ENCODE measurements around the gene PAFAH1B1.

PAFAH1B1 gene

GRCh38 chr17:2593821-2594721 is 617 bp downstream of the PAFAH1B1 start:
- H3K36me3 ChIP-seq = peaks cover 7% of the 10 kb centered on the region; the same call in 1 of the 2 replicates
- no peaks in the 10 kb centered on the region for H3K9me3 ChIP-seq
- peak overlapping the region; percentile 97 for H3K27ac ChIP-seq
- peaks cover 39% of the 10 kb centered on the region for H3K4me1 ChIP-seq
- peak overlapping the region; percentile 93 for H3K4me2 ChIP-seq
- H4K20me1 ChIP-seq = peaks cover 50% of the 10 kb centered on the region
- H3K27me3 ChIP-seq = no peaks in the 10 kb centered on the region
- H3K4me3 ChIP-seq = peak overlapping the region; percentile 97
- peak overlapping the region; percentile 99 for H3K9ac ChIP-seq
- TF ChIP-seq Cebpa-rat (IDR thresholded peaks at IDR 0.05) = no peak

GRCh38 chr17:2594722-2595599 is 1.5 kb downstream of the PAFAH1B1 start:
- Histone ChIP-seq H3K4me3 (peak overlapping the region; percentile 97), H3K36me3 (peaks cover 7% of the 10 kb centered on the region; the same call in 1 of the 2 replicates), H3K4me2 (peak overlapping the region; percentile 93), H3K4me1 (peaks cover 39% of the 10 kb centered on the region), H4K20me1 (peaks cover 59% of the 10 kb centered on the region), H3K9me3 (no peaks in the 10 kb centered on the region), H3K27ac (peak overlapping the region; percentile 97), H3K9ac (peak overlapping the region; percentile 99), H3K27me3 (no peaks in the 10 kb centered on the region)
- no peak for TF ChIP-seq Cebpa-rat (IDR thresholded peaks at IDR 0.05)

- no peak for TF ChIP-seq Cebpa-rat (IDR thresholded peaks at IDR 0.05)
- H4K20me1 ChIP-seq = peaks cover 67% of the 10 kb centered on the region
- H3K27ac ChIP-seq = 0 out of 2 replicates have a peak overlapping the region, but pooled peaks have one; percentile 97
- peak overlapping the region; percentile 97 for H3K4me3 ChIP-seq
- peaks cover 8% of the 10 kb centered on the region; the same call in 1 of the 2 replicates for H3K36me3 ChIP-seq
- H3K4me1 ChIP-seq = peaks cover 39% of the 10 kb centered on the region
- H3K4me2 ChIP-seq = peak overlapping the region; percentile 93
- no peaks in the 10 kb centered on the region for H3K9me3 ChIP-seq
- no peaks in the 10 kb centered on the region for H3K27me3 ChIP-seq
- H3K9ac ChIP-seq = peak overlapping the region; percentile 99
Measured at GRCh38 chr17:2595716-2596115, 2.3 kb downstream of the PAFAH1B1 start.

- TF ChIP-seq Cebpa-rat (IDR thresholded peaks at IDR 0.05) = no peak
- H3K36me3 ChIP-seq = peaks cover 30% of the 10 kb centered on the region
- no peak overlapping the region for H3K9ac ChIP-seq
- H3K4me2 ChIP-seq = peak overlapping the region; percentile 9; the same call in 1 of the 2 replicates
- no peak overlapping the region for H3K27ac ChIP-seq
- peaks cover 91% of the 10 kb centered on the region for H4K20me1 ChIP-seq
- H3K27me3 ChIP-seq = no peaks in the 10 kb centered on the region
- no peaks in the 10 kb centered on the region for H3K9me3 ChIP-seq
- peaks cover 28% of the 10 kb centered on the region for H3K4me1 ChIP-seq
- no peak overlapping the region for H3K4me3 ChIP-seq
Measured at GRCh38 chr17:2598166-2598565, 4.7 kb downstream of the PAFAH1B1 start.

- Histone ChIP-seq H3K4me2 (no peak overlapping the region), H4K20me1 (peaks cover 100% of the 10 kb centered on the region)
Measured at GRCh38 chr17:2602597-2603017, 9.2 kb downstream of the PAFAH1B1 start.

GRCh38 chr17:2608350-2608913 is 15.0 kb downstream of the PAFAH1B1 start:
- Histone ChIP-seq H4K20me1 (peaks cover 100% of the 10 kb centered on the region), H3K9ac (no peak overlapping the region), H3K4me3 (no peak overlapping the region), H3K27ac (no peak overlapping the region), H3K36me3 (peaks cover 73% of the 10 kb centered on the region), H3K9me3 (no peaks in the 10 kb centered on the region), H3K4me2 (peak overlapping the region; percentile 18; the same call in 1 of the 2 replicates), H3K4me1 (peaks cover 13% of the 10 kb centered on the region; the same call in 1 of the 2 replicates), H3K27me3 (no peaks in the 10 kb centered on the region)
- TF ChIP-seq Cebpa-rat (IDR thresholded peaks at IDR 0.05) = no peak

More at GRCh38 chr17:2602597-2603017, 9.2 kb downstream of the PAFAH1B1 start:
- no peak overlapping the region for H3K4me3 ChIP-seq
- TF ChIP-seq Cebpa-rat (IDR thresholded peaks at IDR 0.05) = no peak
- H3K27ac ChIP-seq = no peak overlapping the region
- H3K9ac ChIP-seq = no peak overlapping the region
- H3K36me3 ChIP-seq = peaks cover 68% of the 10 kb centered on the region
- no peaks in the 10 kb centered on the region for H3K27me3 ChIP-seq
- H3K4me1 ChIP-seq = peaks cover 11% of the 10 kb centered on the region
- H3K9me3 ChIP-seq = no peaks in the 10 kb centered on the region

- H3K9ac ChIP-seq = no peak overlapping the region
- H4K20me1 ChIP-seq = peaks cover 100% of the 10 kb centered on the region
- no peak overlapping the region for H3K4me3 ChIP-seq
- H3K27me3 ChIP-seq = no peaks in the 10 kb centered on the region
- H3K27ac ChIP-seq = no peak overlapping the region
- H3K4me1 ChIP-seq = peaks cover 13% of the 10 kb centered on the region; the same call in 1 of the 2 replicates
- peaks cover 73% of the 10 kb centered on the region for H3K36me3 ChIP-seq
- H3K4me2 ChIP-seq = no peak overlapping the region
- no peak for TF ChIP-seq Cebpa-rat (IDR thresholded peaks at IDR 0.05)
- no peaks in the 10 kb centered on the region for H3K9me3 ChIP-seq
Measured at GRCh38 chr17:2609091-2609490, 15.6 kb downstream of the PAFAH1B1 start.

GRCh38 chr17:2610195-2611175 is 17.0 kb downstream of the PAFAH1B1 start:
- TF ChIP-seq Cebpa-rat (IDR thresholded peaks at IDR 0.05) = no peak
- no peak overlapping the region for H3K27ac ChIP-seq

More at GRCh38 chr17:2610195-2611175, 17.0 kb downstream of the PAFAH1B1 start:
- H3K4me3 ChIP-seq = no peak overlapping the region
- peaks cover 100% of the 10 kb centered on the region for H4K20me1 ChIP-seq
- peaks cover 73% of the 10 kb centered on the region for H3K36me3 ChIP-seq
- H3K4me2 ChIP-seq = no peak overlapping the region
- peaks cover 13% of the 10 kb centered on the region; the same call in 1 of the 2 replicates for H3K4me1 ChIP-seq
- no peak overlapping the region for H3K9ac ChIP-seq
- H3K27me3 ChIP-seq = no peaks in the 10 kb centered on the region
- H3K9me3 ChIP-seq = no peaks in the 10 kb centered on the region
